Caco-2 (cell line): ENCODE measurements around the gene MAN1C1. TPM values are rescaled to one million over a fixed set of nuclear protein-coding genes. Genes with fewer than 3 reads are reported as not detected.

Experiments used
- BruUV-seq: library from RNA; stranded (reverse); fragments of 400-500 nt; replicated peaks from 2 replicates; lab custom pipeline; 2021; lab: Mats Ljungman, UMichigan
- CTCF ChIA-PET: fragments of 300-600 bp; sonication (Branson Sonifier 250); formaldehyde crosslinking; loops from one replicate; lab custom pipeline; 2022; ENCODE audit warnings: antibody characterized with exemption; lab: Charles Lee
- POLR2A ChIA-PET: fragments of 300-600 bp; sonication (Branson Sonifier 250); formaldehyde crosslinking; loops from one replicate; lab custom pipeline; 2022; ENCODE audit warnings: antibody characterized with exemption; lab: Charles Lee
- DNase-seq, 2 experiments: peaks; one replicate each; pipeline versions ENCODE4 v3.0.0 to v3.0.0-alpha.2; 2020 to 2022
- H3K27me3 ChIP-seq: replicated peaks from 2 replicates; pipeline ENCODE4 v1.6.0; 2011; ENCODE audit warnings: low read length; ENCODE audit not compliant: control insufficient read depth, insufficient read depth
- H3K36me3 ChIP-seq: 2 replicates; pipeline ENCODE4 v1.5.1; 2011; ENCODE audit warnings: low read length; ENCODE audit not compliant: control insufficient read depth, insufficient read depth
- H3K4me1 ChIP-seq: fragments of 250-450 bp; sonication (Bioruptor Pico); 2 replicates; pipeline ENCODE4 v1.5.1; 2020; ENCODE audit warnings: mild to moderate bottlenecking
- H3K4me3 ChIP-seq: 2 replicates; pipeline ENCODE4 v1.5.1; 2011; ENCODE audit warnings: low read depth, mild to moderate bottlenecking, control low read depth, low read length
- H3K9me3 ChIP-seq: fragments of 250-450 bp; sonication (Bioruptor Pico); 2 replicates; pipeline ENCODE4 v1.5.1; 2020; ENCODE audit warnings: mild to moderate bottlenecking, moderate library complexity
- H3K27ac Mint-ChIP-seq: one replicate; pipeline ENCODE4 v1.8.0; 2022; ENCODE audit warnings: mixed read lengths; ENCODE audit not compliant: unreplicated experiment
- H3K27me3 Mint-ChIP-seq: one replicate; pipeline ENCODE4 v1.8.0; 2022; ENCODE audit warnings: mixed read lengths; ENCODE audit not compliant: insufficient read depth, unreplicated experiment
- H3K36me3 Mint-ChIP-seq: one replicate; pipeline ENCODE4 v1.8.0; 2022; ENCODE audit warnings: mild to moderate bottlenecking, mixed read lengths; ENCODE audit not compliant: insufficient read depth, unreplicated experiment
- H3K4me1 Mint-ChIP-seq: one replicate; pipeline ENCODE4 v1.8.0; 2022; ENCODE audit warnings: low read depth, mixed read lengths; ENCODE audit not compliant: unreplicated experiment
- H3K4me3 Mint-ChIP-seq: one replicate; pipeline ENCODE4 v1.8.0; 2022; ENCODE audit warnings: mild to moderate bottlenecking, moderate library complexity, mixed read lengths; ENCODE audit not compliant: unreplicated experiment
- H3K9me3 Mint-ChIP-seq: one replicate; pipeline ENCODE4 v1.8.0; 2022; ENCODE audit warnings: mixed read lengths; ENCODE audit not compliant: unreplicated experiment
- intact Hi-C: fragments of 100-400 bp; cut with micrococcal nuclease; formaldehyde crosslinking; loops from one replicate; pipeline ENCODE4 v1.10.0; 2022; ENCODE audit not compliant: unreplicated experiment
- total RNA-seq: library from RNA; stranded (reverse); gene quantifications from 2 replicates; pipeline ENCODE4 v1.2.3, GENCODE V29; 2022
- TF ChIP-seq, protein P1 (sequence below), 2 experiments: fragments of 200-600 bp in 1 of 2; IDR thresholded peaks; 1 replicate in 1 of 2; 2 replicates in 1 of 2; pipeline versions ENCODE4 v1.5.1 to v1.8.0; 2011 to 2022; ENCODE audit warnings: antibody characterized with exemption in 1 of 2, control low read depth in 1 of 2, inconsistent platforms in 1 of 2, low read depth in 1 of 2, low read length in 1 of 2, mild to moderate bottlenecking in 1 of 2, moderate library complexity in 1 of 2; ENCODE audit not compliant: insufficient read depth in 1 of 2, severe bottlenecking in 1 of 2, unreplicated experiment in 1 of 2

MAN1C1 gene
- total RNA-seq, 1 experiment from 2014 or later: 2.7 TPM

- POLR2A ChIA-PET: no interaction called here
- CTCF ChIA-PET: interaction anchor here (0.7 kb wide), 1 partner anchor 402 kb away, joined by 4 read pairs; no protein-coding TSS in a partner anchor
- Histone ChIP-seq H3K4me1 (no peaks in the 10 kb centered on the region), H3K9me3 (no peaks in the 10 kb centered on the region), H3K4me3 (no peak overlapping the region), H3K36me3 (peaks cover 1% of the 10 kb centered on the region), H3K27me3 (no peaks in the 10 kb centered on the region)
- no peaks in the 10 kb centered on the region for H3K4me1 Mint-ChIP-seq
- BruUV-seq: no TSS peak
- intact Hi-C loops: no loop called here
- no peaks in the 10 kb centered on the region for H3K27me3 Mint-ChIP-seq
- TF ChIP-seq, protein P1, sequence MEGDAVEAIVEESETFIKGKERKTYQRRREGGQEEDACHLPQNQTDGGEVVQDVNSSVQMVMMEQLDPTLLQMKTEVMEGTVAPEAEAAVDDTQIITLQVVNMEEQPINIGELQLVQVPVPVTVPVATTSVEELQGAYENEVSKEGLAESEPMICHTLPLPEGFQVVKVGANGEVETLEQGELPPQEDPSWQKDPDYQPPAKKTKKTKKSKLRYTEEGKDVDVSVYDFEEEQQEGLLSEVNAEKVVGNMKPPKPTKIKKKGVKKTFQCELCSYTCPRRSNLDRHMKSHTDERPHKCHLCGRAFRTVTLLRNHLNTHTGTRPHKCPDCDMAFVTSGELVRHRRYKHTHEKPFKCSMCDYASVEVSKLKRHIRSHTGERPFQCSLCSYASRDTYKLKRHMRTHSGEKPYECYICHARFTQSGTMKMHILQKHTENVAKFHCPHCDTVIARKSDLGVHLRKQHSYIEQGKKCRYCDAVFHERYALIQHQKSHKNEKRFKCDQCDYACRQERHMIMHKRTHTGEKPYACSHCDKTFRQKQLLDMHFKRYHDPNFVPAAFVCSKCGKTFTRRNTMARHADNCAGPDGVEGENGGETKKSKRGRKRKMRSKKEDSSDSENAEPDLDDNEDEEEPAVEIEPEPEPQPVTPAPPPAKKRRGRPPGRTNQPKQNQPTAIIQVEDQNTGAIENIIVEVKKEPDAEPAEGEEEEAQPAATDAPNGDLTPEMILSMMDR (IDR thresholded peaks at IDR 0.05; ENCODE audit: insufficient read depth in 1 of 2, low read depth in 1 of 2, low read length in 1 of 2, severe bottlenecking in 1 of 2, unreplicated experiment in 1 of 2): no peak
- no peak overlapping the region for H3K27ac Mint-ChIP-seq
- H3K36me3 Mint-ChIP-seq: peaks cover 60% of the 10 kb centered on the region
- DNase-seq: no peak
- no peaks in the 10 kb centered on the region for H3K9me3 Mint-ChIP-seq
- H3K4me3 Mint-ChIP-seq: no peak overlapping the region
These were observed 212.5 kb downstream of the MAN1C1 start for GRCh38 chr1:25829046-25829445.

- TF ChIP-seq, protein P1 (IDR thresholded peaks at IDR 0.05; ENCODE audit: insufficient read depth in 1 of 2, low read depth in 1 of 2, low read length in 1 of 2, severe bottlenecking in 1 of 2, unreplicated experiment in 1 of 2): no peak
- H3K36me3 Mint-ChIP-seq: peaks cover 71% of the 10 kb centered on the region
- no peak overlapping the region for H3K4me3 ChIP-seq
- ChIA-PET POLR2A (no interaction called here), CTCF (no interaction called here)
- H3K27me3 ChIP-seq: no peaks in the 10 kb centered on the region
- intact Hi-C loops: no loop called here
- H3K4me1 ChIP-seq: no peaks in the 10 kb centered on the region
- no peaks in the 10 kb centered on the region for H3K9me3 Mint-ChIP-seq
- H3K27me3 Mint-ChIP-seq: no peaks in the 10 kb centered on the region
- H3K4me3 Mint-ChIP-seq: no peak overlapping the region
- H3K4me1 Mint-ChIP-seq: no peaks in the 10 kb centered on the region
- no peak for DNase-seq
- H3K36me3 ChIP-seq: peaks cover 1% of the 10 kb centered on the region
- no peaks in the 10 kb centered on the region for H3K9me3 ChIP-seq
- H3K27ac Mint-ChIP-seq: no peak overlapping the region
- no TSS peak for BruUV-seq
These were observed 215.1 kb downstream of the MAN1C1 start for GRCh38 chr1:25831569-25832196.

- Mint-ChIP-seq H3K27ac (no peak overlapping the region), H3K9me3 (no peaks in the 10 kb centered on the region), H3K27me3 (no peaks in the 10 kb centered on the region), H3K36me3 (peaks cover 65% of the 10 kb centered on the region), H3K4me1 (peaks cover 5% of the 10 kb centered on the region), H3K4me3 (no peak overlapping the region)
- Histone ChIP-seq H3K27me3 (no peaks in the 10 kb centered on the region), H3K4me3 (no peak overlapping the region), H3K36me3 (peaks cover 1% of the 10 kb centered on the region), H3K4me1 (no peaks in the 10 kb centered on the region), H3K9me3 (no peaks in the 10 kb centered on the region)
- intact Hi-C loops: no loop called here
- CTCF ChIA-PET: no interaction called here
- POLR2A ChIA-PET: no interaction called here
- TSS peak; percentile 26 for BruUV-seq
- TF ChIP-seq, protein P1 (IDR thresholded peaks at IDR 0.05; ENCODE audit: insufficient read depth in 1 of 2, low read depth in 1 of 2, low read length in 1 of 2, severe bottlenecking in 1 of 2, unreplicated experiment in 1 of 2): no peak
- DNase-seq: no peak
These were observed 215.9 kb downstream of the MAN1C1 start for GRCh38 chr1:25832336-25833037.
